ENCODE measurements around the gene LAMA3.

- no peak for TF ChIP-seq ZNF596 (tag by site-specific recombination; IDR thresholded peaks at IDR 0.05)
- TF ChIP-seq, protein P1, sequence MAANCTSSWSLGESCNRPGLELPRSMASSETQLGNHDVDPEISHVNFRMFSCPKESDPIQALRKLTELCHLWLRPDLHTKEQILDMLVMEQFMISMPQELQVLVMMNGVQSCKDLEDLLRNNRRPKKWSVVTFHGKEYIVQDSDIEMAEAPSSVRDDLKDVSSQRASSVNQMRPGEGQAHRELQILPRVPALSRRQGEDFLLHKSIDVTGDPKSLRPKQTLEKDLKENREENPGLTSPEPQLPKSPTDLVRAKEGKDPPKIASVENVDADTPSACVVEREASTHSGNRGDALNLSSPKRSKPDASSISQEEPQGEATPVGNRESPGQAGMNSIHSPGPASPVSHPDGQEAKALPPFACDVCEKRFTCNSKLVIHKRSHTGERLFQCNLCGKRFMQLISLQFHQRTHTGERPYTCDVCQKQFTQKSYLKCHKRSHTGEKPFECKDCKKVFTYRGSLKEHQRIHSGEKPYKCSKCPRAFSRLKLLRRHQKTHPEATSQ (tag by site-specific recombination; IDR thresholded peaks at IDR 0.05) = no peak
- no peak for TF ChIP-seq CTCF (tag by site-specific recombination; IDR thresholded peaks at IDR 0.05)
- no peak for TF ChIP-seq ZFP69B (tag by site-specific recombination; IDR thresholded peaks at IDR 0.05)
- no peak for TF ChIP-seq ZNF768 (tag by site-specific recombination; IDR thresholded peaks at IDR 0.05)
- TF ChIP-seq, protein P2, sequence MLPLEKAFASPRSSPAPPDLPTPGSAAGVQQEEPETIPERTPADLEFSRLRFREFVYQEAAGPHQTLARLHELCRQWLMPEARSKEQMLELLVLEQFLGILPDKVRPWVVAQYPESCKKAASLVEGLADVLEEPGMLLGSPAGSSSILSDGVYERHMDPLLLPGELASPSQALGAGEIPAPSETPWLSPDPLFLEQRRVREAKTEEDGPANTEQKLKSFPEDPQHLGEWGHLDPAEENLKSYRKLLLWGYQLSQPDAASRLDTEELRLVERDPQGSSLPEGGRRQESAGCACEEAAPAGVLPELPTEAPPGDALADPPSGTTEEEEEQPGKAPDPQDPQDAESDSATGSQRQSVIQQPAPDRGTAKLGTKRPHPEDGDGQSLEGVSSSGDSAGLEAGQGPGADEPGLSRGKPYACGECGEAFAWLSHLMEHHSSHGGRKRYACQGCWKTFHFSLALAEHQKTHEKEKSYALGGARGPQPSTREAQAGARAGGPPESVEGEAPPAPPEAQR (tag by site-specific recombination; IDR thresholded peaks at IDR 0.05) = no peak
- no peak for TF ChIP-seq ZNF658 (tag by site-specific recombination; IDR thresholded peaks at IDR 0.05)
- no peak for TF ChIP-seq ZNF157 (tag by site-specific recombination; IDR thresholded peaks at IDR 0.05)
- no peak for TF ChIP-seq ZNF571 (tag by site-specific recombination; IDR thresholded peaks at IDR 0.05)
- no peak for TF ChIP-seq TRIM28 (IDR thresholded peaks at IDR 0.05; ENCODE audit: borderline replicate concordance, low read length)
- TF ChIP-seq PRDM10 (tag by site-specific recombination; IDR thresholded peaks at IDR 0.05) = no peak
- no peak for TF ChIP-seq ZNF169 (tag by site-specific recombination; IDR thresholded peaks at IDR 0.05)
- TF ChIP-seq, protein P3, sequence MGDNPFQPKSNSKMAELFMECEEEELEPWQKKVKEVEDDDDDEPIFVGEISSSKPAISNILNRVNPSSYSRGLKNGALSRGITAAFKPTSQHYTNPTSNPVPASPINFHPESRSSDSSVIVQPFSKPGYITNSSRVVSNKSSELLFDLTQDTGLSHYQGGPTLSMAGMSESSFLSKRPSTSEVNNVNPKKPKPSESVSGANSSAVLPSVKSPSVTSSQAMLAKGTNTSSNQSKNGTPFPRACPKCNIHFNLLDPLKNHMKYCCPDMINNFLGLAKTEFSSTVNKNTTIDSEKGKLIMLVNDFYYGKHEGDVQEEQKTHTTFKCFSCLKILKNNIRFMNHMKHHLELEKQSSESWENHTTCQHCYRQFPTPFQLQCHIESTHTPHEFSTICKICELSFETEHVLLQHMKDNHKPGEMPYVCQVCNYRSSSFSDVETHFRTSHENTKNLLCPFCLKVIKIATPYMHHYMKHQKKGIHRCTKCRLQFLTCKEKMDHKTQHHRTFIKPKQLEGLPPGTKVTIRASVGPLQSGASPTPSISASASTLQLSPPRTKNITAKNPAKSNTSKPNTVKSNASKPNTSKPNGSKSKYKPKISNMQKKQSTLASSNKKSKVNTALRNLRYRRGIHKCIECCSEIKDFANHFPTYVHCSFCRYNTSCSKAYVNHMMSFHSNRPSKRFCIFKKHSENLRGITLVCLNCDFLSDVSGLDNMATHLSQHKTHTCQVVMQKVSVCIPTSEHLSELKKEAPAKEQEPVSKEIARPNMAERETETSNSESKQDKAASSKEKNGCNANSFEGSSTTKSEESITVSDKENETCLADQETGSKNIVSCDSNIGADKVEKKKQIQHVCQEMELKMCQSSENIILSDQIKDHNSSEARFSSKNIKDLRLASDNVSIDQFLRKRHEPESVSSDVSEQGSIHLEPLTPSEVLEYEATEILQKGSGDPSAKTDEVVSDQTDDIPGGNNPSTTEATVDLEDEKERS (tag by site-specific recombination; IDR thresholded peaks at IDR 0.05) = no peak
Observed at GRCh38 chr18:23876921-23877320, 187.7 kb downstream of the LAMA3 start.
